Measurements from ENCODE around the gene PRR30. TPM values are rescaled to one million over a fixed set of nuclear protein-coding genes. Genes with fewer than 3 reads are reported as not detected.
A peak's percentile ranks its signal among the peaks of the same experiment; 100 is the strongest.

PRR30 gene
- total RNA-seq, 1 experiment from 2014 or later, result not detected

GRCh38 chr2:27174638-27175037 is 35.4 kb upstream of the PRR30 start:
- 0 out of 2 replicates have a peak, but pooled peaks have one; percentile 20 for ATAC-seq
- DNase-seq (ENCODE audit: low read depth, low spot score), result no peak
- no peak overlapping the region for H3K27ac ChIP-seq (ENCODE audit: low read depth, low read length)
- no peak overlapping the region for H3K4me3 ChIP-seq (replicated peaks in 1 of 2; ENCODE audit: low read depth in 1 of 2, low read length in 2 of 2)
- CTCF ChIA-PET, result interaction anchor here (1.0 kb wide), 1 partner anchor 17 kb away, joined by 5 read pairs; no protein-coding TSS in a partner anchor
- no peaks in the 10 kb centered on the region for H4K20me1 ChIP-seq (ENCODE audit: insufficient read depth)
- intact Hi-C loops (cut with micrococcal nuclease), result no loop called here
- H3K9me3 ChIP-seq (ENCODE audit: control insufficient read depth in 1 of 2, insufficient read depth in 1 of 2, low read depth in 1 of 2, low read length in 2 of 2), result no peaks in the 10 kb centered on the region
- no peak for TF ChIP-seq CBX3 (IDR thresholded peaks at IDR 0.05; ENCODE audit: low read depth)
- TF ChIP-seq TCF7L2 (IDR thresholded peaks at IDR 0.05; ENCODE audit: borderline replicate concordance, extremely low read depth, insufficient read depth, insufficient read length), result no peak
- no peak for TF ChIP-seq POLR2AphosphoS5 (IDR thresholded peaks at IDR 0.05; ENCODE audit: low read depth, low read length)
- no peak for TF ChIP-seq ZBTB33 (IDR thresholded peaks at IDR 0.05; ENCODE audit: extremely low read depth, insufficient replicate concordance, low read length)
- no peak for TF ChIP-seq EGR1 (IDR thresholded peaks at IDR 0.05; ENCODE audit: low read depth)
- no peak for TF ChIP-seq YY1 (IDR thresholded peaks at IDR 0.05; ENCODE audit: extremely low read depth, insufficient replicate concordance, low read depth, low read length)
- TF ChIP-seq SRF (IDR thresholded peaks at IDR 0.05; ENCODE audit: low read depth), result no peak
- TF ChIP-seq SIN3A (IDR thresholded peaks at IDR 0.05; ENCODE audit: low read depth), result no peak
- no peak for TF ChIP-seq REST (IDR thresholded peaks at IDR 0.05; ENCODE audit: low read depth)
- no peak for TF ChIP-seq CEBPB (IDR thresholded peaks at IDR 0.05; ENCODE audit: low read depth)
- no peak for TF ChIP-seq RAD21 (IDR thresholded peaks at IDR 0.05; ENCODE audit: low read depth)
- no peak for TF ChIP-seq ATF3 (IDR thresholded peaks at IDR 0.05)
- no peak for TF ChIP-seq JUND (IDR thresholded peaks at IDR 0.05)
- no peak for TF ChIP-seq MAX (IDR thresholded peaks at IDR 0.05)
- no peak for TF ChIP-seq SP1 (IDR thresholded peaks at IDR 0.05; ENCODE audit: low read depth)
- TF ChIP-seq ELF1 (IDR thresholded peaks at IDR 0.05; ENCODE audit: borderline replicate concordance, low read depth), result no peak
- H3K4me2 ChIP-seq (ENCODE audit: low read length), result no peak overlapping the region
- peaks cover 16% of the 10 kb centered on the region; the same call in 1 of the 2 replicates for H3K27me3 ChIP-seq (ENCODE audit: insufficient read depth, low read length)
- POLR2A ChIA-PET, result interaction anchor here (1.3 kb wide), 1 partner anchor 21 kb away, joined by 4 read pairs; no protein-coding TSS in a partner anchor
- RAD21 ChIA-PET (ENCODE audit: low non-redundant PET in 1 of 2, low total read pairs in 2 of 2, uncharacterized antibody in 2 of 2, unreplicated experiment in 2 of 2), result no interaction called here
- no peaks in the 10 kb centered on the region for H3K79me2 ChIP-seq (ENCODE audit: insufficient read depth, low read length)
- peaks cover 0 to 4% of the 10 kb centered on the region in 2 experiments; a peak in 1 of 4 replicates for H3K4me1 ChIP-seq (ENCODE audit: control insufficient read depth in 1 of 2, insufficient read depth in 2 of 2, low read length in 2 of 2)
- no peak overlapping the region for H2AFZ ChIP-seq (ENCODE audit: low read depth, low read length, poor library complexity, severe bottlenecking)
- no peaks in the 10 kb centered on the region for H3K9me2 ChIP-seq (ENCODE audit: insufficient read depth)
- no peak overlapping the region for H3K9ac ChIP-seq (ENCODE audit: low read length)
- no peaks in the 10 kb centered on the region for H3K36me3 ChIP-seq (ENCODE audit: control insufficient read depth in 1 of 2, insufficient read depth in 2 of 2, low read length in 2 of 2)
- no TSS peak for BruUV-seq (replicated peaks)

Measured in HCT116 (cell line).